Ramos (cell line): Measurements from ENCODE around the gene AIFM2.
"Not testable (repeated sequence)": the region's sequence is repeated elsewhere in the genome, so short reads cannot be mapped to it uniquely, and the experiment has no call there.

Experiments used
- in situ Hi-C: fragments of 300-500 bp; cut with MboI; formaldehyde crosslinking; loops from one replicate; pipeline ENCODE4 v1.14.3; 2022; ENCODE audit warnings: low sequenced_read_pairs; ENCODE audit not compliant: unreplicated experiment

Gene AIFM2

GRCh38 chr10:70096705-70097420 is 35.8 kb downstream of the AIFM2 start:
- in situ Hi-C loops, result no loop called here

DNA sequence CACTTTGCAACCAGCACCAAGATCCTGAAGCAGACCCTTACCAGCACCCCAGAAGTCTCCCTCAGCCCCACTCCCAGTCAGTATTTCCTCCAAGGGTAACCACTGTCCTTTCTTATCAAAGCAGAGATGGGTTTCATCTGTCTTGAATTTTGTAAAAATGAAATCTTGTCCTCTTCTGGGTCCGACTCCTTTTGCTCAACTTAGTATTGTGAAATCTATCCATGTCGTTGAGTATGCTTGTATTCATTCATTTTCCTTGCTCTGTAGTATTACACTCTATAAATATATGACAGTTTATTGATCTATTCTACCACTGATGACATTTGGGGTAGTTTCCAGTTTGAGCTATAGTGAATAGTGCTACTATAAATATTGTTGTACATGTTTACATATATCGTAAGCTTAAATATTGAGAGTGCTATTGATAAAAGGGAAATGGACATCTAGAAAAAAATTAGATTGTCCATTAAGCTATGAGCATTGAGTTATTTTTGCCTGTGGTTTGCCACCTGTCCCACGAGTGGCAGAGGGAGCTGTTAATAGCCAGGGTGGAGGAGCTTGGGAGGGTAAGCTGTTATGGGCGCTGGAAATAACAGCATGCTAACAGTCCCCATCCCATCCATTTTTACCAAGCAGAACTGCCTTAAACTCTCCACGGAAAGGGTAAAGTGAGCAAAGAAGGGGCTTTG is 36.5 kb downstream of the AIFM2 start:
- in situ Hi-C loops, result no loop called here

DNA sequence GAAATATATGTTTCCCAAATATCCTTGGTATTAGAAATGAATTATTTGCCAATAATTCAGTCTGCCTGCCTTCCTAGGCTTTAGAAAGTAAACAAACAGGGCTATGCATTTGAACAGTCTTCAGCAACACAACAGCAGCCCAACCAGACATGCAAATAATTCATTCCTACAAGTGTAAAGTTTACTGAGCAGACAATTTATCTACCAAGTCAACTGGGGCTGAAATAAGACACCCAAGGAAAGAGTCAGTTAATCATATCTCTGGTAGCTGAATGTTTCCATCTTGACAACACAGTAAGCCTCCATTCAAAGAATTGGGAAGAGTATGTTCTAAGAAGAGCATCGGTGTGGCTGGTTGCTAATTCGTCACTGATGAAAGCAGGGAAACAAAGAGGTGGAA is 38.4 kb downstream of the AIFM2 start:
- in situ Hi-C loops, result no loop called here

- in situ Hi-C loops, result no loop called here
Observed at GRCh38 chr10:70093335-70093944, 39.2 kb downstream of the AIFM2 start.

- in situ Hi-C loops, result no loop called here
Observed at GRCh38 chr10:70092389-70092718, 40.3 kb downstream of the AIFM2 start.

DNA sequence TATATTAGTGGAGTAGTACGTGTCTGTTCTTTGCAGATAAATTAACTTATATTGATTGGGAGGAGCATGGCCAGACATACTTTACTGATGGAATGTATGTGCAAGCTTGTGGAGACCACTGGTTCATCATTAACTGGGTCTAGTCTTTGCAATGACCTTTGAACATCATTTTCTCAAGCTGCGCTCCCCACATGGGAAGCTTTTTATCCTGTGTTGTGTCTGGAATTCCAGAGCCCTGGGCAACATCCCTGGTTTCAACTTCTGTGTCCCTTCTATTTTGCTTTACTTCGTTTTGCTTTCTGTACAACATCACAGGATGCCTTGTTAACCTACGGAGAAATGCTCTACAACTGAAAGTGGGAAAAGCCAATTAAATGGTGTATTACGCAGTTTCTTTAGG is 41.7 kb downstream of the AIFM2 start:
- in situ Hi-C loops, result no loop called here

GRCh38 chr10:70090013-70090412 is 42.6 kb downstream of the AIFM2 start:
- in situ Hi-C loops, result no loop called here

DNA sequence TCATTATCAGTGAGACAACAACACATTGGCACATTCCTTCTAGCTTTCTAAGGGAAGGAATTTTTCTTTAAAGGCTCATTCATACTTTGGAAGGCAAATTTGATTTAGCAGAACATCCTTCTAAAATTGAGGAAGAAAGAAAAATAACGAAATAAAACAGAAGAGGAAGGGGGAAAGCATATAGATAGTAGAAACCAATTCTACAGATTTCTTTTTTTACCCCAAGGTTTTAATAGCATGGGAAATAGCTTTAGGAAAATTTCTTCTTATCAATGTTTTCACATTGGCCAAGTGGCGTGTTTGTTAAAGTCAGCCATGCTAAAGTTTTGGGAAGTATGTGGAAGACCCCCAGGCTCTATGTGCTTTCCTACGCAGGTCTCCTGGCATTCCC is 44.3 kb downstream of the AIFM2 start:
- in situ Hi-C loops, result no loop called here

DNA sequence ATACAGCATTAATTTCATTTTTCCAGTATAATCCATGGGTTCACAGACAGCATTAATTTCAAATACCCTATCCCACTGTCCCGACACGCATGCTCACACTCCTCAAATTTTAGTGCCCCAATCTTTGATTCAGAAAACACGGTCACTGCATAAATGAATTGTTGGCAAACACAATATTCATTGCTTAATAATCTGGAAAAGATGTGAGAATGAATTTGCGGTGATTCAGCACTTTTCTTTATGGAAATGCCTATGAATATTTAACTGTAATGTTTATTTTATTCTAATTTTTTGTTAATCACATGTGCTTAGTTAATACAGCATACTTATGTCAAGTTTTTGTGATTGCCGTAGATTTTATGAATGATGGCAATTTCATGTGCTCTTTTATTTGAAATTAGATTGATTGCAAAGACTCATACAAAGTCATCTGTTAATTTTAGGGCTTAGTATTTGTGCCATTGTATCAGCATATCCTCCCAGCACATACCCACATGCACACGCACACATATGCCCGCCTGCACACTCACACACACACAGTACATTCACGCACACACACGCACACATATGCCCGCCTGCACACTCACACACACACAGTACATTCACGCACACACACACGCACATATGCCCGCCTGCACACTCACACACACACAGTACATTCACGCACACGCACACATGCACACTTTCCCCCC is 44.9 kb downstream of the AIFM2 start:
- in situ Hi-C loops, result no loop called here

DNA sequence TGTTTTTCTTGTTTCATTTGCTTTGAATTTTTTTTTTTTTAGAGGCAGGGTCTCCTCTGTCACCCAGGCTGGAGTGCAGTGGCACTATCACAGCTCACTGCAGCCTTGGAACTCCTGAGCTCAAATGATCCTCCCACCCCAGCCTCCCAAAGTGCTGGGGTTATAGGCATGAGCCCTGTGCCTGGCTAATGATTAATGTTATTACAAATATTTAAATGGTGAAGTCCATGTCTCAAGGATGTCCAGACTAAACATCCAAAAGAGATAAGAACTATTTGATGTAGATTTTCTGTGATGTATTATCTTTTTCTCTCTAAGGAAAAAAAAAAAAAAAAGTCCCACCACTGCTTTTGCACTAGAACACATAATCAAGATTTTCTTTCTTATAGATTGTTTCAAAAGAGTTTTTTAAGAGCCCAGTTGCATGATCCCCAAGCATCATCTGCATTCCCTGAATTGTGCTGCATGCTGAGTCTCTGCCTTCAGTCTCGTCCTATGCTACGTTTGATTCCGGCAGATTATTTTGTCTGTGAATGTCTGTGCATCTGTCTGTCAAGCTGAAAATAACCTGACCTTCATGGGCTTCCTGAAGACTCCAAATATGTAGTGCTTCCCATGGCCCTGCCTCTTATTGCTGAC is 46.5 kb downstream of the AIFM2 start:
- in situ Hi-C loops, result no loop called here

DNA sequence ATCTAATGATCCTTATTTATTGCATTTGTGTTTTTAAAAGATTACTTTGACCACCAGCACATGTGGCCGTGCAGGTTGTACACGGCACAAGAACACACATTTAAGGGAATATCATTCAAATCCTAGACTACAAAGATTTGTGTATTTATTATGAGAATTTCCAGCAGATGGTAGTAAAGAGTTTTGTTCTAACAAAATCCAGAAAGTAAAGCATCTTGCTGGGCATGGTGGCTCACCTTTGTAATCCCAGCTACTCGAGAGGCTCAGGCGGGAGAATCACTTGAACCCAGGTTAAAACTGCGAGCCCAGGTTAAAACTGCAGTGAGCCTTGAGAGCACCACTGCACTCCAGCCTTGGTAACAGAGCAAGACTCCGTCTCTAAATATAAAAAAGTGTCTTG is 48.4 kb downstream of the AIFM2 start:
- in situ Hi-C loops, result no loop called here

DNA sequence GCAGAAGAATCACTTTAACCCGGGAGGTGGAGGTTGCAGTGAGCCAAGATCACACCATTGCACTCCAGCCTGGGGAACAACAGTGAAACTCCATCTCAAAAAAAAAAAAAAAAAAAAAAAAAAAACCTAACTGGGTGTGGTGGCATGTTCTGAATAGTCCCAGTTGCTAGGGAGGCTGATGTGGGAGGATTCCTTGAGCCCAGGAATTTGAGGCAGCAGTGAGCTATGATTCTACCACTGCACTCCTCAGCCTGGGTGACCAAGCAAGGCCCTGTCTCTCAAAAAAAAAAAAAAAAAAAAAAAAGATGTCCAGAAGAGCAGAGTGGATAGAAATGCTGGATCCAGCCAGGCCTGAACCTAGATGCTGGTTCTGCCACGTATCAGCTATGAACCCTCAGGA is 51.8 kb downstream of the AIFM2 start:
- in situ Hi-C loops, result not testable (repeated sequence)

- in situ Hi-C loops, result no loop called here
Observed at GRCh38 chr10:70078937-70079336, 53.7 kb downstream of the AIFM2 start.

GRCh38 chr10:70078329-70078728 is 54.3 kb downstream of the AIFM2 start:
- in situ Hi-C loops, result no loop called here

DNA sequence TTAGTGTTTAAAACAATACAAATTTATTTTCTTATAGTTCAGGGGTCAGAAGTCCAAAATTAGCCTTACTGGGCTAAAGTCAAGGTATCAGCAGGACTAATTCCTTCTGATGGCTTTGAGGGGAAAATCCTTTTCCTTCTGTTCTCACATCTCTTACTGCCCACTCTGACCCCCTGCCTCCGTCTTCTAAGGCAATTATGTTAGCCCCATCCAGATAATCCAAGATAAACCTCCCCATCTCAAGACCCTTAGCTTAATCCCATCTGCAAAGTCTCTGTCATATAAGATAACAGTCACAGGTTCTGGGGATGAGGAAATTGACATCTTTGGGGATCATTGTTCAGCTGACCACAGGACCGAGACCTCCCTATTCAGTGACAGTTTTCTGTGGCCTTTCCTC is 57.7 kb downstream of the AIFM2 start:
- in situ Hi-C loops, result no loop called here

DNA sequence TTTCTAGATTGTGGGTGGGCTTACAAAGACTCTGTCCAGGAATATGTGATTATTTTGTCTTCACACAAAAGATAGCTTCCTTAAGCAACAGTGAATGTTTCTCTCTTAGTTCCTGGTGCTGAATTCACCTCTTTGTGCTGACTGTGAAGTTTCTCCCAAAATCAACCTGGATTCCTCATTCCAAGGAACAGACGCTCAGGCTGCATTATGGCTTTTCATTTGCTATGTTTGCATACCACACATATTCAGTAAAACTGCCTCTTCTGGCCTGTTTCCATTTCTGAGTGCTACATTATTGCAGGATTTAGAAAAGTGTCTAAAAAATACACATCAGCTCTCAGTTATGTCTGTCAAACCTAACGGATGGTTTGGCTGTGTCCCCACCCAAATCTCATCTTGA is 58.5 kb downstream of the AIFM2 start:
- in situ Hi-C loops, result no loop called here

GRCh38 chr10:70070834-70071233 is 61.8 kb downstream of the AIFM2 start:
- in situ Hi-C loops, result no loop called here

DNA sequence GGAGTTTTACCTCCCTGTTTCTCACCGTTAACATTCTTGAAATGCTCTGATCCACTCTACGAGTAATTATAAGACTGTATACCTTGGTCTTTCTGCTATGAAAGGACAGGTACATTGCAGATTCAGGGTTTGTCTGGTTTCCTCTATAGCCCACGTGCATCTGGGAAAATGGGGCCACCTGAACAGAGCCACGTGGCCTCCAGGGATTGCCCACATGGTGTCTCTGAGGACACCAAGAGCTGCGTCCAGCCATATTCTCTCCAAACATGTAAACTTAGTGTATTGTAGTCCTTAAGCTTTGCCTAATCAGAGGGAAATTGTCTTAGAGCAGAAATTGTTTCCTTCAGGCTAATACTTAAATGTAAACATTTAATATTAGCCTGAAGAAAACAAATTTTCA is 63.3 kb downstream of the AIFM2 start:
- in situ Hi-C loops, result no loop called here

- in situ Hi-C loops, result no loop called here
Observed at GRCh38 chr10:70068925-70069324, 63.7 kb downstream of the AIFM2 start.

DNA sequence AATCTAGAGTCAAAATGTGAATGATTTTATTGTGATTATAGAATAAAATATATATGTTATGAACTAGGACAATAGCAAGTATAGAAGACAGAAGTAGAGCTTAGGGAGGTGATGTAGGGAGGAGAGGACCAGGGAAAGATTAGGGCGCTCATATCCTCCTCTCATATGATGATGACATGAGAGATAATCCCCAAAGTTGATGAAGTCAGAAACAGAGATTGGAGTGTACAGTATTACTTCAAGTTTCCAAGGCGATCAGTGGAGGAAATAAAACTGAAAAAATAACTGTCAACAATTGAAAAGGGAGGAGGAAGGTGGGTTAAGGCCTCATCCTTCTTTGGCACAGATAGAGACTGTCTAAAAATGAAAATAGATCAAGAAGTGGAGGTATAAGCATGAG is 65.0 kb downstream of the AIFM2 start:
- in situ Hi-C loops, result no loop called here

GRCh38 chr10:70066190-70066589 is 66.4 kb downstream of the AIFM2 start:
- in situ Hi-C loops, result no loop called here
